Activated B cell treated with CpG ODN at 0.5 μM for 24 hours (primary cell): ENCODE measurements around the gene LCNL1. TPM values are rescaled to one million over a fixed set of nuclear protein-coding genes. Genes with fewer than 3 reads are reported as not detected.

Source experiments
- ATAC-seq: fragments of 200-7000 bp; cut with Tn5 transposase; one replicate; pipeline ENCODE4 v1.10.0; 2021; ENCODE audit warnings: low read depth, mild to moderate bottlenecking, moderate library complexity
- CTCF ChIA-PET: fragments of 350-600 bp; sonication (Branson Sonifier 250); formaldehyde crosslinking; loops from one replicate; lab custom pipeline; 2021; ENCODE audit warnings: antibody characterized with exemption; lab: Charles Lee
- POLR2A ChIA-PET: fragments of 350-600 bp; sonication (Branson Sonifier 250); formaldehyde crosslinking; loops from one replicate; lab custom pipeline; 2021; ENCODE audit warnings: antibody characterized with exemption; lab: Charles Lee
- DNase-seq: peaks from one replicate; pipeline ENCODE4 v3.0.0; 2022
- H3K27ac Mint-ChIP-seq: one replicate; pipeline ENCODE4 v1.8.0; 2020; ENCODE audit warnings: mixed read lengths
- H3K27me3 Mint-ChIP-seq: one replicate; pipeline ENCODE4 v1.8.0; 2021; ENCODE audit warnings: mixed read lengths
- H3K36me3 Mint-ChIP-seq: one replicate; pipeline ENCODE4 v1.8.0; 2021; ENCODE audit warnings: low read depth, mixed read lengths
- H3K4me1 Mint-ChIP-seq: one replicate; pipeline ENCODE4 v1.8.0; 2021; ENCODE audit warnings: mixed read lengths
- H3K4me3 Mint-ChIP-seq: one replicate; pipeline ENCODE4 v1.8.0; 2020; ENCODE audit warnings: mild to moderate bottlenecking, mixed read lengths
- H3K9me3 Mint-ChIP-seq: one replicate; pipeline ENCODE4 v1.8.0; 2020; ENCODE audit warnings: mixed read lengths
- CTCF ChIP-seq: fragments of 200-600 bp; IDR thresholded peaks from one replicate; pipeline ENCODE4 v1.8.0; 2022; ENCODE audit warnings: antibody characterized with exemption, mild to moderate bottlenecking
- intact Hi-C: fragments of 100-400 bp; cut with micrococcal nuclease; formaldehyde crosslinking; loops from one replicate; pipeline ENCODE4 v1.15.1; 2024
- total RNA-seq: library from RNA; stranded (reverse); gene quantifications from 2 replicates; pipeline ENCODE4 v1.2.3, GENCODE V29; 2022

LCNL1 gene
- total RNA-seq, 1 donor from 2014 or later = not detected

DNA sequence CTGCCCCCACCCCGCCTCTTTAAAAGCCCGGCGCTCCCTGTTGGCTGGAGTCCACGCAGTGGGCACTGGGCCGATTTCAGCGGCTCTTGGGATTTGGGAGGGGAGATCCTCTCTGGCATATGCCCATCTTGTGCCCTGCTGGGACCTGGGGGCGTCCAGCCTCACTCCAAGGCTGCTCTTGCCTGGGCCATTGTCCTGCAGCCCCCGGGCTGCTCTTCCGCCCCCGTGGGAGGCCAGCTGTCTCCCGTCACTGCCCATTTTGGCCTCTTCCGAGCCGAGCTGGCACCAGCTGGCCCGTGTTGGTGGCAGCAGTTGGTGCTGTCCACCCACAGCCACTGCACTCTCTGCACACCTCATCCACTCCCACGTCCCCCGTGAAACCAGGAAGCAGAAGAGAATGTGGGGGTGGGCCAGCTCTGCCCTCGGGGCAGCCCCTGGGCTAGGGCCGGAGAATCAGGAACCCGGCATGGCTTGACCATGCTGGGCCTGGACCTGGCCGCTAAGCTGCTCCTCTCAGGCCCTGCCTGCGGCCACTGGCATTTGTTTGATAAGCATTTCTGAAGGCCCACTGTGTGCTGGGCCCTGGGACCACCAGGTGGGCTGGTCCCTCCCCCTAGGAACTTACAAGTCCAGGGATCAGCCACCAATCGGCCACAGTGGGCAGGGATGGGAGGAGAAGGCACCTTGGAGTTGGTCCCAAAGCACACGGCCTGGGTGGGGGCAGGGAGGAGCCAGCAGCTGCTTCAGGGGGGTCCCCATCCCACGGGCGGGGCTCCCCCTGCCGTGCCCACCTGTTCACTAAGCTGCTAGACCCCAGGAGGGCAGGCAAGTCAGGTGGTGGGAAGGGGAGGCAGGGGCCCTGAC, 35.5 kb upstream of the LCNL1 start:
- ATAC-seq = no peak
- no peaks in the 10 kb centered on the region for H3K9me3 Mint-ChIP-seq

GRCh38 chr9:136947955-136948510, 34.8 kb upstream of the LCNL1 start:
- Mint-ChIP-seq H3K9me3 (no peaks in the 10 kb centered on the region), H3K27me3 (no peaks in the 10 kb centered on the region), H3K4me3 (no peak overlapping the region), H3K27ac (no peak overlapping the region), H3K36me3 (no peaks in the 10 kb centered on the region), H3K4me1 (peaks cover 12% of the 10 kb centered on the region)
- ATAC-seq (no peak), DNase-seq (no peak)
- no peak for TF ChIP-seq CTCF
- intact Hi-C loops = loop anchor here (10.0 kb wide), 1 partner anchor 277 kb away; the partner anchor contains the start of genes CYSRT1, RNF208 and RNF224
- POLR2A ChIA-PET = interaction anchor here (0.6 to 3.0 kb wide), 6 partner anchors 49 to 121 kb away, joined by 3 to 10 read pairs (median 4); partner anchors contain the start of genes AJM1 and CLIC3
- CTCF ChIA-PET = interaction anchor here (0.8 to 2.4 kb wide), 11 partner anchors 44 to 182 kb away, joined by 3 to 39 read pairs (median 3); partner anchors contain the start of genes CLIC3, PAXX and TRAF2

More for the DNA sequence above, 35.5 kb upstream of the LCNL1 start:
- Mint-ChIP-seq H3K4me3 (no peak overlapping the region), H3K27me3 (no peaks in the 10 kb centered on the region), H3K36me3 (peaks cover 6% of the 10 kb centered on the region), H3K27ac (no peak overlapping the region), H3K4me1 (peaks cover 14% of the 10 kb centered on the region)
- no peak for DNase-seq
- ChIA-PET CTCF (interaction anchor here (0.8 to 2.4 kb wide), 10 partner anchors 45 to 182 kb away, joined by 3 to 39 read pairs (median 4); partner anchors contain the start of genes CLIC3, PAXX and TRAF2), POLR2A (interaction anchor here (0.6 to 3.0 kb wide), 4 partner anchors 49 to 105 kb away, joined by 3 to 10 read pairs (median 6); partner anchors contain the start of genes AJM1 and CLIC3)
- intact Hi-C loops = loop anchor here (10.0 kb wide), 1 partner anchor 278 kb away; the partner anchor contains the start of genes CYSRT1, RNF208 and RNF224
- no peak for TF ChIP-seq CTCF

DNA sequence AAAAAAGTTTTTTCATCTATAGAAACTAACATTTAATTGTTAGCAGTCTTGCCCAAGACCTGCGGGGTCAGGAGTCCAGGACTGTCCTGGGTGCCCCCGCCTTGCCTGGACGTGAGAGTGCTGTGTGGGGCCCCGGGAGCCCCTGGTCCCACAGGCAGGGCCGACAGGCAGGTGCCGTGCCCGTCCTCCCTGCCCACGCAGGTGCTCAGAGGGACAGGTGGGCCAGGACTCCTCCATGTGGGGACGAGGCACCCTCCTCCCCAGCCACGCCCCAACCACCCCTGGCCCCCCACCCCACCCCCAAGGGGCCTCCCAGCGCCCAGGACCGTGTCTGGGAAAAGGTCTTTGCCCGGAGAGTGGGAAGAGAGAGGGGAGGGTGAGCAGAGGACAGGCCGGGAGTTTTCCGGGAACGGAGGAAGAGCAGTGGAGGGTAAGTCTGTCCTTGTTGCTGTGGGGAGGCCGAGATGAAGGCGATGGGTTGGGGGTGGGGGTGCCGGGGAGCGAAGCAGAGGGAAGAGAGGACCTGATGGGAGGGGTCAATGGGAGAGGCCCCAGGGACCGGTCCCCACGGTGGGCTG, 33.5 kb upstream of the LCNL1 start:
- Mint-ChIP-seq H3K4me3 (peak overlapping the region; percentile 82), H3K27ac (peak overlapping the region; percentile 83), H3K27me3 (no peaks in the 10 kb centered on the region), H3K36me3 (no peaks in the 10 kb centered on the region), H3K4me1 (peaks cover 9% of the 10 kb centered on the region), H3K9me3 (no peaks in the 10 kb centered on the region)
- ATAC-seq (no peak), DNase-seq (no peak)
- intact Hi-C loops = loop anchor here (1.0 to 10.0 kb wide), 2 partner anchors 86 to 275 kb away; partner anchors contain the start of genes CYSRT1, RNF208 and RNF224
- ChIA-PET CTCF (interaction anchor here (2.4 kb wide), 1 partner anchor 86 kb away, joined by 39 read pairs; no protein-coding TSS in a partner anchor), POLR2A (interaction anchor here (0.6 to 3.0 kb wide), 11 partner anchors 33 to 251 kb away, joined by 3 to 15 read pairs (median 4); partner anchors contain the start of genes AJM1, CLIC3, PAXX and TPRN)
- TF ChIP-seq CTCF = no peak

DNA sequence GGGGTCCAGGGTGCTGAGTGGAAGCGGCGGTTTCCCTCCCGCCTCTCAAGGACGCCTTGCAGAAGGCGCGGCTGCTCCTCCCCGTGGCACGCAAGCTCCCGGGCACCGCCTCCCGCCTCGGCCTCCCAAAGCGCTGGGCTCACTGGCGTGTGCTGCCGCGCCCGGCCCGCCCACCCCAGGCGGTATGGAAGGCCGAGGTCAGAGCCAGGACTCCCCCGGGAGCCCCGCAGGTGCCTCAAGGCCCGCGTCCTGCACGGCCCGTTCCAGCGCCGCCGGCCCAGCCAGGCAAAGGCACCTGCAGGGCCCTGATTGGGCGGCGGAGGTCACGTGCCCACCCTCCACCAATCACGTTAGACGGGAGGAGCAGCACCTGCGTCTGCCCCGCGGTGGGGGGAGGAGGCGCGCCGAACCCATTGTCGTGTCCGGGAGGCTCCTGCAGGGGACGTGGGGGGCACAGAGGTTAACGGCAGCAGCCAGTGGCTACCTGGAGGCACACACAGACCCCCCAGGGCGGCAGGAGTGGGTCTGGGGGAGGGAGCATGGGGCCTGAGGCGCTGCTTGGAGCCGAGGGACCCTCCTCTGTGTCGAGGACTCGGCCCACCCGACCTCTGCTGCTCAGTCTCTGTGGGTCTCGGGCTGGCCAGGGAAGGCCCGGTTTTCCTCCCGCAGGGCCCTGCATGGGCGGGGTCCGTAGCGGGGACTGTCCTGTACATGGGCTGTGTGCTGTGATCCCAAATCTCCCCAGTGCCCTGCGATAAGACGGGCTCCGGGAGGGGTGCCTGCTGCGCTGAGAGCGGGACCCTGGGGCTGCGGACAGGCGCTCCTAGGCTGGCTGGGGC, 32.8 kb upstream of the LCNL1 start:
- Mint-ChIP-seq H3K9me3 (no peaks in the 10 kb centered on the region), H3K4me3 (peak overlapping the region; percentile 82), H3K27me3 (no peaks in the 10 kb centered on the region), H3K4me1 (peaks cover 5% of the 10 kb centered on the region), H3K36me3 (no peaks in the 10 kb centered on the region), H3K27ac (peak overlapping the region; percentile 86)
- TF ChIP-seq CTCF = no peak
- ATAC-seq (peak; percentile 96), DNase-seq (peak; percentile 94)
- intact Hi-C loops = loop anchor here (1.0 to 10.0 kb wide), 2 partner anchors 85 to 275 kb away; partner anchors contain the start of genes CYSRT1, RNF208 and RNF224
- ChIA-PET POLR2A (interaction anchor here (0.6 to 3.0 kb wide), 9 partner anchors 42 to 251 kb away, joined by 3 to 15 read pairs (median 4); partner anchors contain the start of genes AJM1, CLIC3, PAXX and TPRN), CTCF (no interaction called here)
